ENCODE results near the gene CNTN6. TPM values are rescaled to one million over a fixed set of nuclear protein-coding genes. Genes with fewer than 3 reads are reported as not detected.

Gene CNTN6
- total RNA-seq (under 1 TPM; 0.11 to 0.72 (median 0.29) TPM), polyA plus RNA-seq (0.02 TPM)
- long read RNA-seq, donor 1, result 0 reads
- long read RNA-seq, donor 2, result 0 reads
- long read RNA-seq, donor 3, partial matches to known transcripts, result 0 of 1 reads
- long read RNA-seq, donor 3, other reads (novel, unspliced or antisense), result 1 of 1 reads
- long read RNA-seq, donor 4, result 0 reads

DNA sequence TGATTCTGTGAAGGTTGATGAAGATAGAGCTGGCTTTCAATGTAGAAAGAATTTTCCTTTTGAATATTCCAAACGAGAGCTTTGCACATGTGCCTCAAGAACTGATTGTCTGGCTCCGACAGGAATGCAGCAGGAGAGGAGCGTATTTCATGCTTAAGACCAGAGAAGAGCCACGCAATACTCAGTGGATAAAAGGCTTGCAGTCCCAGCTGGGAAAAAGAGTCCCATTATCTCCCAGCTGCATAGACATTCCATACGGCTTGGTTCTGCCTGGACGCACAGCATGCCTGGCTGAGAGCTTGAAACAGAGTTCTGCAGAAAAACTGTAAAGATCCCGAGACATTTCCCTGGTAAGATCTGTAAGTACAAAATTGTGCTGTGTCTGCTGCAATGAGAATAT lies at the start of gene CNTN6:
Gene CNTN6 (plus strand): TSS at position 254 of the 400 bp plus-strand sequence. CDS start 54,985 bp downstream, outside the sequence.
- Histone ChIP-seq H3K4me3 (ENCODE audit: low read length) (no peak within 1 kb of the TSS), H3K4me1 (ENCODE audit: control insufficient read depth, insufficient read depth, low read length) (no peaks in the 10 kb centered on the region), H3K27ac (ENCODE audit: low read length) (peak within 1 kb of the TSS; percentile 21), H3K9me3 (ENCODE audit: control insufficient read depth, low read length) (no peaks in the 10 kb centered on the region), H3K27me3 (ENCODE audit: control insufficient read depth, insufficient read depth) (no peaks in the 10 kb centered on the region)
- intact Hi-C loops (cut with DNase I), result no loop called here
- DNase-seq, result no peak
- ATAC-seq, result no peak
- WGBS, result 18% methylated on average over 7 of the region's 7 CpGs

DNA sequence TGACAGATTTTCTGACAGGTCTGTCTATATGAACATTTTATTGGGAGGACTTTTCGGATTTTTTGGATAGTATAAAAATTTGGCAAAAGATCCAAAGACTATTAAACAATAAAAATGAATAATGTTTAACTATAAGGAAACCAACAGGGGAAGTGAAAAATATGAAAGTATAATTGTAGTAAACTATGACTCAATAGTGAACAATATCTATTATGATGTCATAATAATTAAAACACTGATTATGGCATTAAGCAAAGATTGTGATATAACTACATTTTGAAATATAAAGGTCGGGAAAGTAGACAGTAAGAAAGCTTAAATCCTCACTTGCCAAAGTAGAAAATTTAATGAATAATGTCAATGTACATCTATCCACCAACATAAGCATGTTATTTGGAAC lies 44.3 kb upstream of the CNTN6 start:
- H3K27ac ChIP-seq (ENCODE audit: low read length), result no peak overlapping the region
- ATAC-seq (no peak), DNase-seq (no peak)
- H3K4me3 ChIP-seq (ENCODE audit: low read length), result no peak overlapping the region
- no peaks in the 10 kb centered on the region for H3K9me3 ChIP-seq (ENCODE audit: control insufficient read depth, low read length)
- 71% methylated on average over 2 of the region's 2 CpGs for WGBS
- intact Hi-C loops (cut with DNase I), result no loop called here
- no peaks in the 10 kb centered on the region for H3K27me3 ChIP-seq (ENCODE audit: control insufficient read depth, insufficient read depth)
- H3K4me1 ChIP-seq (ENCODE audit: control insufficient read depth, insufficient read depth, low read length), result no peaks in the 10 kb centered on the region

DNA sequence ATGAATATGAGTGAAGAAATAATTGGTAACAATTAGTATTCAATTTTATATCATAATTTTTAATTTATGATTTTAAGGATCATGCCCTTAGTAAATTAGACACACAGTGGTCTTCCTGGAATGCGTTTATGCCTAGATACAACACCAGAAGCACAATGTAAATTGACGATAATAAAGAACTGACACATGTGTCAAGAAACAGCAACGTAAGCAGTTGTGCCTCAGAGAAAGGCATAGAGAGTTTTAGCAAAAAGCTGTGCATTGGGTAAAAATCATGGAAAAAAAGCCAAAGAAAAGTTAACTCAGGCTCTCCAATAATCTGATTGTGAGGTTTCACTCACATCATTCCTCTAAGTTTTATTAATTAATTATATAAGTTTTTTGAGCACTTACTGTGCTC lies 37.0 kb upstream of the CNTN6 start:
- no peaks in the 10 kb centered on the region for H3K4me1 ChIP-seq (ENCODE audit: control insufficient read depth, insufficient read depth, low read length)
- intact Hi-C loops (cut with DNase I), result no loop called here
- DNase-seq (no peak), ATAC-seq (no peak)
- no peaks in the 10 kb centered on the region for H3K9me3 ChIP-seq (ENCODE audit: control insufficient read depth, low read length)
- WGBS, result 87% methylated on average over 3 of the region's 3 CpGs
- no peaks in the 10 kb centered on the region for H3K27me3 ChIP-seq (ENCODE audit: control insufficient read depth, insufficient read depth)
- no peak overlapping the region for H3K4me3 ChIP-seq (ENCODE audit: low read length)
- no peak overlapping the region for H3K27ac ChIP-seq (ENCODE audit: low read length)

- Histone ChIP-seq H3K4me1 (ENCODE audit: control insufficient read depth, insufficient read depth, low read length) (no peaks in the 10 kb centered on the region), H3K9me3 (ENCODE audit: control insufficient read depth, low read length) (no peaks in the 10 kb centered on the region), H3K4me3 (ENCODE audit: low read length) (peak overlapping the region; percentile 15), H3K27me3 (ENCODE audit: control insufficient read depth, insufficient read depth) (no peaks in the 10 kb centered on the region), H3K27ac (ENCODE audit: low read length) (no peak overlapping the region)
- ATAC-seq, result no peak
- no peak for DNase-seq
- intact Hi-C loops (cut with DNase I), result no loop called here
Measured at GRCh38 chr3:1056744-1057143, 36.1 kb upstream of the CNTN6 start.

DNA sequence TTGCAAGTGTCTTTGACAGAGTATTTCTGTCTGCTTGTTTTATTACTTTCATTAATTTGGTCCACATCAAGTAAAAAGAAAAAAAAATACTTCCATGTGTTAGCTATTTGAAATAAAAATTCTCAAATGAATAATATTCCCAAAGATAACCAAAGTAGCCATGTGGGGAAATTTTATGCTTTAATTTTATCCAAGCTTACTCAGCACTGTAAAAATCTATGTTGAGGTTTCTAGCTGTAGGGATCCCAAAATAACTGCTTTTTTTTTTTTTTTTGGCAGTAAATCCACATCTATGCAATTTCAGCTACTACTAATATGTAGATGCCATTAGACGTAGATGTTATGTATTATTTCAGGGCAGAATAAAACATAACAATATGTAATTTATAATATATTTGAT lies 35.4 kb upstream of the CNTN6 start:
- Histone ChIP-seq H3K4me3 (ENCODE audit: low read length) (no peak overlapping the region), H3K27me3 (ENCODE audit: control insufficient read depth, insufficient read depth) (no peaks in the 10 kb centered on the region), H3K27ac (ENCODE audit: low read length) (no peak overlapping the region), H3K9me3 (ENCODE audit: control insufficient read depth, low read length) (no peaks in the 10 kb centered on the region), H3K4me1 (ENCODE audit: control insufficient read depth, insufficient read depth, low read length) (no peaks in the 10 kb centered on the region)
- intact Hi-C loops (cut with DNase I), result no loop called here
- DNase-seq (no peak), ATAC-seq (no peak)
- 67% methylated on average over 1 of the region's 1 CpG for WGBS

DNA sequence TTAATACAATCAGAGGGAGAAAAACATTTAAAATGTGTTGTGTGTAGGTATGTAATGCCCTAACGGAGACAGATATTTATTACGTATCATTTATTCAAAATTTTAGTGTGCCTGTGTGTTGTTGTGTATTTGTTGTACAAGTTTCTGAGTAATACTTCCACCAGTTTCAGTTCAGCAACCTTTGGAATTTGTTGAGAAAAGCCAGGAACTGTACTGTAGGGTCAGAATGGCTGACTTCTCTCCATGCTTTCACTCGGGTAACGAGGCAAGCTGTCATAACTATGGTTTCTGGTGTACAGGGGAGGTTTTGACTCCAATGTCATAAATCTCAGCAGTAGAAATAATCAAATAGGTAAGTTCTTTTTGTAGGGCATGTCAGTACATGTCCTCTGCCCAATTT lies 23.8 kb upstream of the CNTN6 start:
- WGBS, result 77% methylated on average over 4 of the region's 4 CpGs
- H3K27me3 ChIP-seq (ENCODE audit: control insufficient read depth, insufficient read depth), result no peaks in the 10 kb centered on the region
- intact Hi-C loops (cut with DNase I), result no loop called here
- no peaks in the 10 kb centered on the region for H3K9me3 ChIP-seq (ENCODE audit: control insufficient read depth, low read length)
- ATAC-seq (no peak), DNase-seq (no peak)
- no peaks in the 10 kb centered on the region for H3K4me1 ChIP-seq (ENCODE audit: control insufficient read depth, insufficient read depth, low read length)
- no peak overlapping the region for H3K27ac ChIP-seq (ENCODE audit: low read length)
- H3K4me3 ChIP-seq (ENCODE audit: low read length), result no peak overlapping the region

DNA sequence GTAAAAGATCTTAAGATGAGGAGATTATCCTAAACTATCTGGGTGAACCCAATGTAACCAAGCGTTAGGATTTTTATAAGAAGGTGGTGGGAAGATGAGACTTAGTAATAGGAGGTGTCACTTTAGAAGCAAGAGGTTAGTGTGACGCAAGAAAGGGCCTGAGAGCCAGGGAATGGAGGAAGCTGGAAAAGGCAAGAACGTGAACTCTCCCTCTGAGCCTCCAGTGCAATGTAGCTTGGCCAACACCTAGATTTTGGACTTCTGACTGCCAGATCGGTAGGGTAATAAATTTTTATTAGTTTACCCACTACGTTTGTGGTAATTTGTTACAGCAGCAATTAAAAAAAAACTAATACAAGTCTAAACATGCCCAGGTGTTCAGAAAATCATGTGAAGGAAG lies 20.8 kb upstream of the CNTN6 start:
- H3K9me3 ChIP-seq (ENCODE audit: control insufficient read depth, low read length), result no peaks in the 10 kb centered on the region
- no peak overlapping the region for H3K27ac ChIP-seq (ENCODE audit: low read length)
- no peak overlapping the region for H3K4me3 ChIP-seq (ENCODE audit: low read length)
- ATAC-seq (no peak), DNase-seq (no peak)
- intact Hi-C loops (cut with DNase I), result no loop called here
- H3K27me3 ChIP-seq (ENCODE audit: control insufficient read depth, insufficient read depth), result no peaks in the 10 kb centered on the region
- 80% methylated on average over 5 of the region's 5 CpGs for WGBS
- no peaks in the 10 kb centered on the region for H3K4me1 ChIP-seq (ENCODE audit: control insufficient read depth, insufficient read depth, low read length)

DNA sequence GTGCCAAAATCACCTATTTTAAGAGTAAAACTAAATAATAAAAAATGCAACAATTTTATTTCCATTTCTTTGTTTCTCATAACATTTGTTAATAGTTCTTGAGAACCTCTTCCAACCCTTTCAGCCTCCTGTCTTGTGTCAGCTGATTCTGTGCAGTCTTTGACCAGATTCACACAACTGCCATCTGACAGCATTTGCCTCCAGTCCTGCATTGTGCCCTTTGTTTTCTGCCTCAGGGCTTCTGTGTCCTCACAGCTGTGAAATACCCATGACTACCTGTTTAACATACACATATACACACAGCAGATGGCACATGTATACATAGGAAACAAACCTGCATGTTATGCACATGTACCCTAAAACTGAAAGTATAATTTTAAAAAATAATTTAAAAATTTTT lies 13.2 kb upstream of the CNTN6 start:
- DNase-seq (no peak), ATAC-seq (no peak)
- H3K4me3 ChIP-seq (ENCODE audit: low read length), result no peak overlapping the region
- no peaks in the 10 kb centered on the region for H3K9me3 ChIP-seq (ENCODE audit: control insufficient read depth, low read length)
- H3K27ac ChIP-seq (ENCODE audit: low read length), result no peak overlapping the region
- no peaks in the 10 kb centered on the region for H3K27me3 ChIP-seq (ENCODE audit: control insufficient read depth, insufficient read depth)
- intact Hi-C loops (cut with DNase I), result loop anchor here in 2 of 4 donors (5.0 kb wide), 1 partner anchor 1938 kb away; no protein-coding TSS in a partner anchor
- no peaks in the 10 kb centered on the region for H3K4me1 ChIP-seq (ENCODE audit: control insufficient read depth, insufficient read depth, low read length)

GRCh38 chr3:1082108-1082507 lies 10.7 kb upstream of the CNTN6 start:
- intact Hi-C loops (cut with DNase I), result loop anchor here in 2 of 4 donors (5.0 kb wide), 1 partner anchor 1935 kb away; no protein-coding TSS in a partner anchor
- DNase-seq, result peak; percentile 25 to 51 (median 31)
- no peak overlapping the region for H3K4me3 ChIP-seq (ENCODE audit: low read length)
- H3K27ac ChIP-seq (ENCODE audit: low read length), result no peak overlapping the region
- ATAC-seq, result no peak
- WGBS, result 46% methylated on average over 2 of the region's 2 CpGs
- H3K4me1 ChIP-seq (ENCODE audit: control insufficient read depth, insufficient read depth, low read length), result no peaks in the 10 kb centered on the region
- no peaks in the 10 kb centered on the region for H3K27me3 ChIP-seq (ENCODE audit: control insufficient read depth, insufficient read depth)
- H3K9me3 ChIP-seq (ENCODE audit: control insufficient read depth, low read length), result no peaks in the 10 kb centered on the region

DNA sequence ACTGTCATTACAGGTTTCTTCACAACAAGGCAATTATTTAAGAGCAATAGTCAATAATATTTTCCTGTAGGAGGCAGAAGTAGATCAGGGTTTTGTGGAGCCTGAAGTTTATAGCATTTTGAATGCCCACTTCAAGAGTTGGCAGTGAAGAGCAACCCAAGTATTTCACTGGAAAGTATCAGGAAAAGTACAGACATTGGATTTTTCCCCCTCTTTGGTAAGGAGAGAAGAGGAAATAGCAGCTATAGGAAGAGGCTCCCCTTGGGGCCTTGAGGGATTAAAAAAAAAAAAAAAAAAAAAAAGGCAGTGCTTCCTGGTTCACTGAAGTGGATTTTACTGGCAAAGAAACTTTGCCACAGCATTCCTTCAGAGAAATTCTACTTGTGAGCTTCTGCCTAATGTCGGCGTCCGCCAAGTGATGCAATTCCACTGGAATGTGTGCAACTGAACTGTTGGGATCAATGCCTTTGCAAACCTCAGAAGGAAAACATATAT lies 5.7 kb upstream of the CNTN6 start:
- Histone ChIP-seq H3K4me3 (ENCODE audit: low read length) (no peak overlapping the region), H3K9me3 (ENCODE audit: control insufficient read depth, low read length) (no peaks in the 10 kb centered on the region), H3K27ac (ENCODE audit: low read length) (no peak overlapping the region), H3K4me1 (ENCODE audit: control insufficient read depth, insufficient read depth, low read length) (no peaks in the 10 kb centered on the region), H3K27me3 (ENCODE audit: control insufficient read depth, insufficient read depth) (no peaks in the 10 kb centered on the region)
- WGBS, result 18% methylated on average over 3 of the region's 3 CpGs
- ATAC-seq, result peak; percentile 45 to 51
- intact Hi-C loops (cut with DNase I), result no loop called here
- DNase-seq, result peak; percentile 58 to 79 (median 63)

- DNase-seq, result no peak
- Histone ChIP-seq H3K27me3 (ENCODE audit: control insufficient read depth, insufficient read depth) (no peaks in the 10 kb centered on the region), H3K4me1 (ENCODE audit: control insufficient read depth, insufficient read depth, low read length) (no peaks in the 10 kb centered on the region), H3K27ac (ENCODE audit: low read length) (no peak overlapping the region), H3K9me3 (ENCODE audit: control insufficient read depth, low read length) (no peaks in the 10 kb centered on the region), H3K4me3 (ENCODE audit: low read length) (no peak overlapping the region)
- intact Hi-C loops (cut with DNase I), result no loop called here
- ATAC-seq, result no peak
- 77% methylated on average over 1 of the region's 1 CpG for WGBS
Measured at GRCh38 chr3:1088503-1088902, 4.3 kb upstream of the CNTN6 start.

- Histone ChIP-seq H3K4me3 (ENCODE audit: low read length) (no peak overlapping the region), H3K4me1 (ENCODE audit: control insufficient read depth, insufficient read depth, low read length) (no peaks in the 10 kb centered on the region), H3K27ac (ENCODE audit: low read length) (no peak overlapping the region), H3K9me3 (ENCODE audit: control insufficient read depth, low read length) (no peaks in the 10 kb centered on the region), H3K27me3 (ENCODE audit: control insufficient read depth, insufficient read depth) (no peaks in the 10 kb centered on the region)
- ATAC-seq (no peak), DNase-seq (no peak)
- intact Hi-C loops (cut with DNase I), result no loop called here
- 81% methylated on average over 1 of the region's 1 CpG for WGBS
Measured at GRCh38 chr3:1091286-1091685, 1.5 kb upstream of the CNTN6 start.

Measured in right cardiac atrium (tissue), 5 donors.